GM13977 (cell line): ENCODE measurements around the gene SLBP.
A peak's percentile ranks its signal among the peaks of the same experiment; 100 is the strongest.

Source experiments
- DNase-seq: peaks from one replicate; pipeline ENCODE4 v3.0.0; 2012; ENCODE audit warnings: low spot score
- in situ Hi-C: fragments of 300-500 bp; cut with MboI; formaldehyde crosslinking; loops from one replicate; pipeline ENCODE4 v1.12.0; 2022; ENCODE audit warnings: low sequenced_read_pairs, low pct_unique_long_range_greater_than_20kb, mixed read lengths, inconsistent platforms; ENCODE audit not compliant: unreplicated experiment
- TF ChIP-seq, protein P1 (sequence below): IDR thresholded peaks from 2 replicates; pipeline ENCODE4 v1.5.1; 2012; ENCODE audit warnings: mild to moderate bottlenecking, control low read depth; ENCODE audit not compliant: insufficient read depth; ENCODE audit errors: extremely low read depth, missing control alignments

Gene SLBP

DNA sequence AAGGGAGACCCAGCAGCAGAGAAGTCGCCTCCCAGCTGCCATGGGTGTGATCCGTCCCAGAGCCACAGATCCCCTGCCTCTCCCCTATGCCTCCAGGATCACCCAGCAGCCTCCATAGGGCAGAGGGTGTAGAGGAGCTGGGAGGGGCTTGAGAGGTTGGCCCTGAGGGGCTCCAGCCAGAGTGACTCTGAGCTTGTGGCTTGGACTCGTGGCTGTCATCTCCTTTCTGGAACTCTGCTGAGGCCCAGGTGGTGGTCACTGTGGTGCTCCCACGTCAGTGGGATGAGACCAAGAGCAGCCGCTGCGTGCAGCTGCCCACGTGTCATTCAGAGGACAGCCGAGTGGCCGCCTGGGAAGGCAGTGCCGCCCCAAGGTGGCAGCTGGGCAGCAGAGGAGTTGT lies 13.4 kb upstream of the SLBP start:
- in situ Hi-C loops: loop anchor here (25.0 kb wide), 1 partner anchor 462 kb away; no protein-coding TSS in a partner anchor
- no peak for DNase-seq
- TF ChIP-seq, protein P1, sequence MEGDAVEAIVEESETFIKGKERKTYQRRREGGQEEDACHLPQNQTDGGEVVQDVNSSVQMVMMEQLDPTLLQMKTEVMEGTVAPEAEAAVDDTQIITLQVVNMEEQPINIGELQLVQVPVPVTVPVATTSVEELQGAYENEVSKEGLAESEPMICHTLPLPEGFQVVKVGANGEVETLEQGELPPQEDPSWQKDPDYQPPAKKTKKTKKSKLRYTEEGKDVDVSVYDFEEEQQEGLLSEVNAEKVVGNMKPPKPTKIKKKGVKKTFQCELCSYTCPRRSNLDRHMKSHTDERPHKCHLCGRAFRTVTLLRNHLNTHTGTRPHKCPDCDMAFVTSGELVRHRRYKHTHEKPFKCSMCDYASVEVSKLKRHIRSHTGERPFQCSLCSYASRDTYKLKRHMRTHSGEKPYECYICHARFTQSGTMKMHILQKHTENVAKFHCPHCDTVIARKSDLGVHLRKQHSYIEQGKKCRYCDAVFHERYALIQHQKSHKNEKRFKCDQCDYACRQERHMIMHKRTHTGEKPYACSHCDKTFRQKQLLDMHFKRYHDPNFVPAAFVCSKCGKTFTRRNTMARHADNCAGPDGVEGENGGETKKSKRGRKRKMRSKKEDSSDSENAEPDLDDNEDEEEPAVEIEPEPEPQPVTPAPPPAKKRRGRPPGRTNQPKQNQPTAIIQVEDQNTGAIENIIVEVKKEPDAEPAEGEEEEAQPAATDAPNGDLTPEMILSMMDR: no peak

GRCh38 chr4:1723131-1723801 lies 11.1 kb upstream of the SLBP start:
- TF ChIP-seq, protein P1: no peak
- in situ Hi-C loops: no loop called here
- peak; percentile 46 for DNase-seq

DNA sequence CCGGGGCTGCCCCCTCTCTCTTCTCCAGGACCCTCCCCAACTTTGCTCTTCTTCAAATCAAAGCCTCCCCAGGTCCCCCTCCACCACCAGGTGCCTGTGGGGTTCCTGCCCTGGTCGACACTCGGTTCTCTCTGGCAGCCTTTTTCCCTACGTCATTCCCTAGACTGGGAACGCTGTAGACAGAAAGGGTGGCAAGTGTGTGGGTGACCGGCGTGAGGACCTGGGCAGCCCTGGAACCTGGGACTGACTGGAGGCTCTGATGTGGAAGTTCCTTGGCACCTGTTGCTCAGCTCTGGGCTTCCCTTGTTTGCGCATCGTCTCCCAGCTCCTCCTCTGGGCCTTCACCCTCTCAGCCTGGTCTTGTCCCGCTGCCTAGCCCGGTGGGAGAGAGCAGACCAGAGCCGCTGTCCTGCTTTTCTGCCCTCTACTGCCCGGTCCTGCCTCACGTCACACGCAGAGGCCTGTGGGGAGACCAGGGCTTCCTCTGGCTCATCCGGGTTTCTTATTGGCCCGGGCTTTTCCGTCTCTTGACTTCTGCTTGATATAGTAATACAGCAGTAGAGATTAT lies 10.5 kb upstream of the SLBP start:
- no peak for DNase-seq
- in situ Hi-C loops: no loop called here
- TF ChIP-seq, protein P1: no peak

DNA sequence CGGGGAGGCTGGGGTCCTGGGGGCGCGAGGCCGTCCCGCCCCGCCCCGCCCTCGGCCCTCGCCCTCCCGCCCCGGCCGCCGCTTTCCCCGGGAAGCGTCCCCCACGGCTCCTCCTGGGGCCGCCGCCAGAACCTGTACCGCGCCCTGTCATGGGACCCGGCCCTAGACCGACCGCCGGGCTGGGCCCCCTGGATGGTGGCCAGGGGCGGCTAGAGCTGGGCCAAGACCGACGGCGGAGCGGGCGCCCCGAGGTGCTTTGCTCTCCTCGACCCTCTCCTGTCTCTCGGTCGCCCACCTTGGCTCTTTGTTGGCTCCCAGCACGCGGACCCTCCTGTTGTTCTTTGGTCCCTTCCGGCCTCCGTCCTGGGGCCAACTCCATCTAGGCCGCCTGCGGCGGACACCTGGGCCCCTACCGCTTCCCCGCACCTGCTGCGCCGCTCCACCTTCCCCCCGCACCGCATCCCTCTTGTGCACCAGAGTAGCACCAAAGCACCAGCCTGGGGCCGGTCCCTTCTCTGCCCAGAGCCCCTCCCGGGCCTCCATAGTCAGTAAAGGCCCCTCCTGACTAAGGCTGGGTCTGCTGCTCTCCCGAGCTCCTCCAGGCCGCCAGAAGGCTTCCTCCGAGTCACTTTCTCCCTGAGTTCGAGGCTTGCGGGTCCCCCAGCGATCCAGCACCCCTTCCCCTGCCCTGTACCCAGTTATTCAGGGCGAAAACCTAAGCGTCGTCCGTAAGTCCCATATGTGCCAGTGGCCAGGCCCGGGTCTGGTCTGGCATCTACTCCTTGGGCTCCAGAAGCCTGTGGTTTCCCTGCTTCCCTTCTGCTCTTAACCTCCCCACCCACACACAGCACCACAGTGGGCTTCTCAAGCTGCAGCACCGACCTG lies 9.8 kb upstream of the SLBP start:
- TF ChIP-seq, protein P1: no peak
- in situ Hi-C loops: no loop called here
- DNase-seq: peak; percentile 20

DNA sequence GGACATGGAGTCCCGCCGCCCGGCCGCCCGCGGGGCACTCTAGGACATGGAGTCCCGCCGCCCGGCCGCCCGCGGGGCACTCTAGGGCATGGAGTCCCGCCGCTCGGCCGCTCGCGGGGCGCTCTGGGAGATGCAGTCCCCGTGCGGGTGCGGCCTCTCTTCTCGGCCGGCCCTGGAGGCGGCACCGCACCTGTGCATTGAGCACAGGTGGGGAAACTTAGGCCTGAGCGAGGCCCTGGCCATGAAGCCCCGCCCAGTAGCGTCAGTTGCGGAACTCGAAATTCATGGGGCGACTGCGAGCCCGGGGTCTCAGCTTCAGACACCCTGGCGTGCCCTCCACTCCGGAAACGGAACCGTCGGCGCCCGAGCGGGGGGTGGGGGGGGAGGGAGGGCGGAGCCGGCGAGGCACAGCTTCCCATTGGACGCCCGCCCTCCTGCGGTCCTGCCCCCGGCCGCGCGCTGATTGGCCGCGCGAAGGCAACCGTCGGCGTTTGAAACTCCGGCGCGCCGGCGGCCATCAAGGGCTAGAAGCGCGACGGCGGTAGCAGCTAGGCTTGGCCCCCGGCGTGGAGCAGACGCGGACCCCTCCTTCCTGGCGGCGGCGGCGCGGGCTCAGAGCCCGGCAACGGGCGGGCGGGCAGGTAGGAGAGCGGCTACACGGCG lies 9.0 kb upstream of the SLBP start, which contains the start of the genes TACC3 and TMEM129:
Gene TACC3, plus strand, starts transcription at position 519 of the 663 bp plus-strand sequence. CDS start 1,901 bp downstream, outside the sequence.
Gene TMEM129, minus strand, starts transcription at position 321 of the 663 bp plus-strand sequence. CDS start 486 bp downstream, outside the sequence.
- DNase-seq: peak; percentile 100
- TF ChIP-seq, protein P1: no peak
- in situ Hi-C loops: no loop called here
